DOHH2 (cell line): ENCODE measurements around the gene FAM227B.
"Not testable (repeated sequence)": the region's sequence is repeated elsewhere in the genome, so short reads cannot be mapped to it uniquely, and the experiment has no call there.

ENCODE experiments used
- H3F3A ChIP-seq: fragments of 200-600 bp; sonication (generic), shearing (Covaris generic); 2 replicates; pipeline ENCODE4 v1.6.0; 2016; ENCODE audit warnings: antibody characterized with exemption, mild to moderate bottlenecking; ENCODE audit not compliant: control insufficient read depth, insufficient read depth
- H3K27ac ChIP-seq: fragments of 200-600 bp; sonication (generic); 2 replicates; pipeline ENCODE4 v1.5.1; 2014; ENCODE audit warnings: low read depth, mild to moderate bottlenecking, low read length, moderate library complexity
- H3K27me3 ChIP-seq: fragments of 200-600 bp; sonication (generic); 2 replicates; pipeline ENCODE4 v1.6.1; 2014; ENCODE audit warnings: mild to moderate bottlenecking, low read length, mixed read lengths; ENCODE audit not compliant: control insufficient read depth
- H3K36me3 ChIP-seq: fragments of 200-600 bp; sonication (generic); 2 replicates; pipeline ENCODE4 v1.6.1; 2014; ENCODE audit warnings: mild to moderate bottlenecking, low read length, moderate library complexity, mixed read lengths; ENCODE audit not compliant: control insufficient read depth
- H3K4me1 ChIP-seq: fragments of 200-600 bp; sonication (generic); 2 replicates; pipeline ENCODE4 v1.6.1; 2014; ENCODE audit warnings: mild to moderate bottlenecking, low read length, mixed read lengths; ENCODE audit not compliant: control insufficient read depth
- H3K4me2 ChIP-seq: fragments of 200-600 bp; sonication (generic); 2 replicates; pipeline ENCODE4 v1.6.0; 2014; ENCODE audit warnings: mild to moderate bottlenecking, low read length, moderate library complexity
- H3K4me3 ChIP-seq: fragments of 200-600 bp; sonication (generic); 2 replicates; pipeline ENCODE4 v1.5.1; 2014; ENCODE audit warnings: mild to moderate bottlenecking, low read length, mixed read lengths
- H3K79me2 ChIP-seq: fragments of 200-600 bp; sonication (generic); 2 replicates; pipeline ENCODE4 v1.6.1; 2014; ENCODE audit warnings: mild to moderate bottlenecking, low read length, mixed read lengths; ENCODE audit not compliant: control insufficient read depth
- H3K9me2 ChIP-seq: fragments of 200-600 bp; sonication (generic); replicated peaks from 2 replicates; pipeline ENCODE4 v1.6.1; 2014; ENCODE audit warnings: mild to moderate bottlenecking, low read length, mixed read lengths; ENCODE audit not compliant: control insufficient read depth
- H3K9me3 ChIP-seq: fragments of 200-600 bp; sonication (generic); 2 replicates; pipeline ENCODE4 v1.6.1; 2014; ENCODE audit warnings: antibody characterized with exemption, low read length, mixed read lengths; ENCODE audit not compliant: control insufficient read depth, insufficient read depth
- H4K20me1 ChIP-seq: fragments of 200-600 bp; sonication (generic); 2 replicates; pipeline ENCODE4 v1.6.0; 2014; ENCODE audit warnings: low read depth, mild to moderate bottlenecking, antibody characterized with exemption, low read length, moderate library complexity; ENCODE audit not compliant: control insufficient read depth, insufficient read depth
- EZH2phosphoT487 ChIP-seq: fragments of 200-600 bp; sonication (generic); IDR thresholded peaks from 2 replicates; pipeline ENCODE4 v1.6.1; 2017; ENCODE audit warnings: borderline replicate concordance, mild to moderate bottlenecking, antibody characterized with exemption, low read length, moderate library complexity, mixed read lengths
- TF ChIP-seq, protein P1 (sequence below): fragments of 200-600 bp; sonication (generic); IDR thresholded peaks from one replicate; pipeline ENCODE4 v1.5.1; 2014; ENCODE audit warnings: antibody characterized with exemption, mild to moderate bottlenecking, low read depth, low read length; ENCODE audit not compliant: poor library complexity, severe bottlenecking

The FAM227B gene

DNA sequence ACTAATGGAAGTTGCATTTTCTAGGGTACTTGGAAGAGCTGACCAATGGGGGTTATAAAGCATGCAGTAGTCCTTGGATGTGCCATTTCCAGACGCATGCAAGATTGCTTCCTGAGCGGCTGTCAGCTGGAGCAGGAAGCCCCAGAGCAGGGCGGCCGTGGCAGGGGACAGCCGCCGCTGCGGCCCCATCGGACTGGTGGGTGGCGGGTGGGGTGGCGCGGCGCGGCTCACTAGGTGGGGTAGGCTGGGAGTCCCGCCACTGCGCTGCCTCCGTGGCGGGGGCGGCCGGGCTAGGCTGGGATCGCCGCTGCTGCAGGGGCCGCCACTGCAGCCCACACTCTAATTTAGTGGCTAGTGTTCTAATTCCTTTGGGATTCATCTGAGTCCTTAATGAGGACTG is 254.1 kb downstream of the FAM227B start:
- Histone ChIP-seq H3K27ac (no peak overlapping the region), H3K4me2 (no peak overlapping the region), H3F3A (no peaks in the 10 kb centered on the region), H3K9me3 (no peaks in the 10 kb centered on the region), H3K9me2 (no peaks in the 10 kb centered on the region), H3K79me2 (no peaks in the 10 kb centered on the region), H3K4me1 (no peaks in the 10 kb centered on the region), H4K20me1 (no peaks in the 10 kb centered on the region), H3K27me3 (no peaks in the 10 kb centered on the region), H3K4me3 (no peak overlapping the region), H3K36me3 (no peaks in the 10 kb centered on the region)
- TF ChIP-seq EZH2phosphoT487: no peak
- TF ChIP-seq, protein P1, sequence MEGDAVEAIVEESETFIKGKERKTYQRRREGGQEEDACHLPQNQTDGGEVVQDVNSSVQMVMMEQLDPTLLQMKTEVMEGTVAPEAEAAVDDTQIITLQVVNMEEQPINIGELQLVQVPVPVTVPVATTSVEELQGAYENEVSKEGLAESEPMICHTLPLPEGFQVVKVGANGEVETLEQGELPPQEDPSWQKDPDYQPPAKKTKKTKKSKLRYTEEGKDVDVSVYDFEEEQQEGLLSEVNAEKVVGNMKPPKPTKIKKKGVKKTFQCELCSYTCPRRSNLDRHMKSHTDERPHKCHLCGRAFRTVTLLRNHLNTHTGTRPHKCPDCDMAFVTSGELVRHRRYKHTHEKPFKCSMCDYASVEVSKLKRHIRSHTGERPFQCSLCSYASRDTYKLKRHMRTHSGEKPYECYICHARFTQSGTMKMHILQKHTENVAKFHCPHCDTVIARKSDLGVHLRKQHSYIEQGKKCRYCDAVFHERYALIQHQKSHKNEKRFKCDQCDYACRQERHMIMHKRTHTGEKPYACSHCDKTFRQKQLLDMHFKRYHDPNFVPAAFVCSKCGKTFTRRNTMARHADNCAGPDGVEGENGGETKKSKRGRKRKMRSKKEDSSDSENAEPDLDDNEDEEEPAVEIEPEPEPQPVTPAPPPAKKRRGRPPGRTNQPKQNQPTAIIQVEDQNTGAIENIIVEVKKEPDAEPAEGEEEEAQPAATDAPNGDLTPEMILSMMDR: no peak

GRCh38 chr15:49361370-49361769 is 259.2 kb downstream of the FAM227B start:
- H3K9me3 ChIP-seq: no peaks in the 10 kb centered on the region
- no peaks in the 10 kb centered on the region for H3K79me2 ChIP-seq
- TF ChIP-seq, protein P1: no peak
- TF ChIP-seq EZH2phosphoT487: no peak
- H3K36me3 ChIP-seq: no peaks in the 10 kb centered on the region
- no peaks in the 10 kb centered on the region for H3K4me1 ChIP-seq
- no peak overlapping the region for H3K4me2 ChIP-seq
- H3F3A ChIP-seq: no peaks in the 10 kb centered on the region
- no peak overlapping the region for H3K4me3 ChIP-seq
- H3K9me2 ChIP-seq: no peaks in the 10 kb centered on the region
- H4K20me1 ChIP-seq: no peaks in the 10 kb centered on the region
- H3K27me3 ChIP-seq: no peaks in the 10 kb centered on the region
- no peak overlapping the region for H3K27ac ChIP-seq

DNA sequence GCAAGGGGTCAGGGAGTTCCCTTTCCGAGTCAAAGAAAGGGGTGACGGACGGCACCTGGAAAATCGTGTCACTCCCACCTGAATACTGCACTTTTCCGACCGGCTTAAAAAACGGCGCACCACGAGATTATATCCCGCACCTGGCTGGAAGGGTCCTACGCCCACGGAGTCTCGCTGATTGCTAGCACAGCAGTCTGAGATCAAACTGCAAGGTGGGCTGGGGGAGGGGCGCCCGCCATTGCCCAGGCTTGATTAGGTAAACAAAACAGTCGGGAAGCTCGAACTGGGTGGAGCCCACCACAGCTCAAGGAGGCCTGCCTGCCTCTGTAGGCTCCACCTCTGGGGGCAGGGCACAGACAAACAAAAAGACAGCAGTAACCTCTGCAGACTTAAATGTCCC is 266.2 kb downstream of the FAM227B start:
- H3K27me3 ChIP-seq, H4K20me1 ChIP-seq, H3K27ac ChIP-seq, H3K4me1 ChIP-seq, H3F3A ChIP-seq, H3K9me2 ChIP-seq, H3K9me3 ChIP-seq, H3K36me3 ChIP-seq, H3K79me2 ChIP-seq, H3K4me3 ChIP-seq, H3K4me2 ChIP-seq: not testable (repeated sequence)

- no peaks in the 10 kb centered on the region for H3K9me2 ChIP-seq
- H4K20me1 ChIP-seq: no peaks in the 10 kb centered on the region
- TF ChIP-seq, protein P1: no peak
- TF ChIP-seq EZH2phosphoT487: no peak
- no peak overlapping the region for H3K4me3 ChIP-seq
- no peaks in the 10 kb centered on the region for H3K4me1 ChIP-seq
- no peaks in the 10 kb centered on the region for H3K27me3 ChIP-seq
- H3F3A ChIP-seq: no peaks in the 10 kb centered on the region
- no peaks in the 10 kb centered on the region for H3K9me3 ChIP-seq
- no peaks in the 10 kb centered on the region for H3K79me2 ChIP-seq
- H3K36me3 ChIP-seq: no peaks in the 10 kb centered on the region
- no peak overlapping the region for H3K4me2 ChIP-seq
- H3K27ac ChIP-seq: no peak overlapping the region
Observed at GRCh38 chr15:49343546-49343945, 277.1 kb downstream of the FAM227B start.
